BJ (cell line): ENCODE data around the gene KDSR. TPM values are rescaled to one million over a fixed set of nuclear protein-coding genes. Genes with fewer than 3 reads are reported as not detected.

Experiments used
- CTCF ChIA-PET: fragments of 350-600 bp; formaldehyde crosslinking; extraction: SDS; loops from one replicate; lab custom pipeline; 2021; ENCODE audit warnings: antibody characterized with exemption, inconsistent platforms; lab: Yijun Ruan, JAX
- POLR2A ChIA-PET: fragments of 300-600 bp; sonication (Branson Sonifier 250); formaldehyde crosslinking; extraction: SDS; loops from one replicate; lab custom pipeline; 2021; ENCODE audit warnings: antibody characterized with exemption; lab: Charles Lee
- DNase-seq: peaks from one replicate; pipeline ENCODE4 v3.0.0-alpha.2; 2011; ENCODE audit warnings: low read depth
- H3K27me3 ChIP-seq: 2 replicates; pipeline ENCODE4 v1.6.0; 2011; ENCODE audit warnings: low read length; ENCODE audit not compliant: control insufficient read depth, insufficient read depth
- H3K36me3 ChIP-seq: 2 replicates; pipeline ENCODE4 v1.5.1; 2011; ENCODE audit warnings: low read length; ENCODE audit not compliant: control insufficient read depth, insufficient read depth
- H3K4me3 ChIP-seq: 2 replicates; pipeline ENCODE4 v1.5.1; 2011; ENCODE audit warnings: low read depth, mild to moderate bottlenecking, control low read depth, low read length
- polyA minus RNA-seq: library from RNA; depleted of rRNA, polyadenylated mRNA; stranded (reverse); fragments of >200 nt; gene quantifications from 2 replicates; pipeline ENCODE4 v1.2.3, GENCODE V29; 2011; rRNA and poly(A)+ RNA removed
- polyA plus RNA-seq: library from polyadenylated mRNA; depleted of rRNA; stranded (reverse); fragments of >200 nt; gene quantifications from 2 replicates; pipeline ENCODE4 v1.2.3, GENCODE V29; 2011; rRNA removed
- TF ChIP-seq, protein P1 (sequence below): IDR thresholded peaks from 2 replicates; pipeline ENCODE4 v1.5.1; 2011; ENCODE audit warnings: low read depth, mild to moderate bottlenecking, control low read depth, inconsistent platforms, low read length, moderate library complexity; ENCODE audit not compliant: insufficient read depth

KDSR gene, protein sequence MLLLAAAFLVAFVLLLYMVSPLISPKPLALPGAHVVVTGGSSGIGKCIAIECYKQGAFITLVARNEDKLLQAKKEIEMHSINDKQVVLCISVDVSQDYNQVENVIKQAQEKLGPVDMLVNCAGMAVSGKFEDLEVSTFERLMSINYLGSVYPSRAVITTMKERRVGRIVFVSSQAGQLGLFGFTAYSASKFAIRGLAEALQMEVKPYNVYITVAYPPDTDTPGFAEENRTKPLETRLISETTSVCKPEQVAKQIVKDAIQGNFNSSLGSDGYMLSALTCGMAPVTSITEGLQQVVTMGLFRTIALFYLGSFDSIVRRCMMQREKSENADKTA
- polyA plus RNA-seq: 29.1 and 32.0 TPM in 2 replicates
- 29.1 and 31.4 TPM in 2 replicates for polyA minus RNA-seq

DNA sequence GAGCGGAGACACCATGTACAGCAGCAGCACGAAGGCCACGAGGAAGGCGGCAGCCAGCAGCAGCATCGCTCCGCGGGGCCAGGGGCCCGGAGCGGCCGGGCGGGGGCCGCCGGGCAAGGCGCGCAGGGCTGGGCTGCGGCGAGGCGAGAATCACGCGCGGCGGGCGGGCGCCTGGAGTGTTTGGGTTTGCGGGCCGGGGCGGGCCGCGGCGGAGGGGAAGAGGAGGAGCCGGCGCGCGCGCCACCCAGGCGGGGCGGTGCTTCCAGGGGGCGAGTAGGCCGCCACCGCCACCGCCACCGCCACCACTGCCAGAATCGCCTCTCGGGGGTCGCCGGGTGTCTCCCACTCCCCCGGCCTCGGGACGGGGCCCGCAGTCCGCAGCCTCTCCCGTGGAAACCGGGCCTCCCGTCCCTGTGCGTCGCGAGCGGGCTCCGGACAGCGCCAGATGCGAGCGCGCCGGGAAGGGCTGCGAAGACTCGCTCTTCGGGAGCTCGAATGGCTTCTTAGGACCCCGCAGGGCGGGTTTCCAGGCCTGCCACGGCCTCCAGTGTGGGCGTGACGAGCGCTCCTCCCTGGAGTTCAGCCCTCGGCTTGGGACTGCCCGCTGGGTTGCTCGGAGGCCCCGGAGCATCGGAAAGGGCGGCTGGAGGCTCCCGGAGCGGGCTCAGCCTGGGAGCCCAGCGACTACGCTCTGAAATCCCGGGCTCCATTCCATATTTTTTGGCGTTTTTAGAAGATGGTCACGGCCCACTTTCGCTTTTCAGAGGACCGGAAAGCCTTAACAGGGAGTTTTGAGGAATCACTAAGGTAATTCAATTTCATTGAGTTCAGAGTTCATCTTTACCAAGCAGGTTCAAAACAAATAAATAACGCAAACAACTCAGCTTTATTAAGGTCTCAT, at the start of gene KDSR:
KDSR (minus strand) TSS at position 154 of the 901 bp plus-strand sequence; CDS start at position 66, 88 bp downstream.
- Histone ChIP-seq H3K27me3 (no peaks in the 10 kb centered on the region), H3K4me3 (peak within 1 kb of the TSS; percentile 96), H3K36me3 (peaks cover 3% of the 10 kb centered on the region; the same call in 1 of the 2 replicates)
- TF ChIP-seq, protein P1, sequence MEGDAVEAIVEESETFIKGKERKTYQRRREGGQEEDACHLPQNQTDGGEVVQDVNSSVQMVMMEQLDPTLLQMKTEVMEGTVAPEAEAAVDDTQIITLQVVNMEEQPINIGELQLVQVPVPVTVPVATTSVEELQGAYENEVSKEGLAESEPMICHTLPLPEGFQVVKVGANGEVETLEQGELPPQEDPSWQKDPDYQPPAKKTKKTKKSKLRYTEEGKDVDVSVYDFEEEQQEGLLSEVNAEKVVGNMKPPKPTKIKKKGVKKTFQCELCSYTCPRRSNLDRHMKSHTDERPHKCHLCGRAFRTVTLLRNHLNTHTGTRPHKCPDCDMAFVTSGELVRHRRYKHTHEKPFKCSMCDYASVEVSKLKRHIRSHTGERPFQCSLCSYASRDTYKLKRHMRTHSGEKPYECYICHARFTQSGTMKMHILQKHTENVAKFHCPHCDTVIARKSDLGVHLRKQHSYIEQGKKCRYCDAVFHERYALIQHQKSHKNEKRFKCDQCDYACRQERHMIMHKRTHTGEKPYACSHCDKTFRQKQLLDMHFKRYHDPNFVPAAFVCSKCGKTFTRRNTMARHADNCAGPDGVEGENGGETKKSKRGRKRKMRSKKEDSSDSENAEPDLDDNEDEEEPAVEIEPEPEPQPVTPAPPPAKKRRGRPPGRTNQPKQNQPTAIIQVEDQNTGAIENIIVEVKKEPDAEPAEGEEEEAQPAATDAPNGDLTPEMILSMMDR: 0 out of 2 replicates have a peak, but pooled peaks have one; percentile 3
- peak; percentile 93 for DNase-seq
- CTCF ChIA-PET: interaction anchor here (0.6 kb wide), 1 partner anchor 232 kb away, joined by 3 read pairs; no protein-coding TSS in a partner anchor
- POLR2A ChIA-PET: interaction anchor here (0.6 to 1.0 kb wide), 2 partner anchors 55 to 125 kb away, joined by 3 to 6 read pairs; partner anchors contain the start of gene VPS4B

DNA sequence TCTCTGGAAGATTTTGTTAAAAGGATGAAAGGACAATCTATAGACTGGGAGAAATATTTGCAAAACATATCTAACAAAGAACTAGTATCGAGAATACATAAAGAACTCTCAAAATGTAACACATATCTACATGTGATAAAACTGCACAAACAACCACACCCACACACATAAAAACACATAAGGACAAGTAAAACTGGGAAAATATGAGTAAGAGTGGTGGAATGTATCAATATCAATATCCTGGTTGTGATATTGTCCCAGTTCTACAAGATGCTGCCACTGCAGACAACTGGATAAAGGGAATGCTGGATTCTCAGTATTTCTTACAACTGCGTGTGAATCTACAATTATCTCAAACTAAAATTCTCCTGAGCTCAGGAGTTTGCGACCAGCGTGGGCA, 45.9 kb upstream of the KDSR start:
- Histone ChIP-seq H3K36me3 (peaks cover 5% of the 10 kb centered on the region), H3K27me3 (no peaks in the 10 kb centered on the region), H3K4me3 (no peak overlapping the region)
- TF ChIP-seq, protein P1: no peak
- CTCF ChIA-PET: no interaction called here
- DNase-seq: no peak
- POLR2A ChIA-PET: no interaction called here

DNA sequence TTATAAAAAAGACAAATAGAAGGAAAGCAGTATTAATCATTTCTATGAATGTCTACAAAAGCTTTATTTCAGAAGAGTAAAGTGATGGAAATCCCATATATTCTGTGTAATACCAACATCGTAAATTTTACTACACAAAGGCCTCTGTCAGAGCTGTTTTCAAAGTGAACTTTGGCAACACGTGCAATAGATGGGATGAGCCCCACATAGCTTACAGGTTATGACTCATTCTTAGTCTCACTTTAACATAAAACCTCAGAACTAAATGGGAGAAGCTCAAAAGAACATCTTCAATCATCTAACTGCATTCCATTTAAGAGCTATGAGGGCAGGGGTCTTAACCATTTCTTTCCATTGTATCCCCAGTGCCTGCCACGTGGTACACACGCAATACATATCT, 43.8 kb upstream of the KDSR start:
- Histone ChIP-seq H3K27me3 (no peaks in the 10 kb centered on the region), H3K4me3 (no peak overlapping the region), H3K36me3 (peaks cover 6% of the 10 kb centered on the region; the same call in 1 of the 2 replicates)
- POLR2A ChIA-PET: no interaction called here
- CTCF ChIA-PET: interaction anchor here (0.6 to 1.6 kb wide), 5 partner anchors 11 to 394 kb away, joined by 3 to 4 read pairs (median 4); partner anchors contain the start of gene VPS4B
- DNase-seq: no peak
- TF ChIP-seq, protein P1: no peak

DNA sequence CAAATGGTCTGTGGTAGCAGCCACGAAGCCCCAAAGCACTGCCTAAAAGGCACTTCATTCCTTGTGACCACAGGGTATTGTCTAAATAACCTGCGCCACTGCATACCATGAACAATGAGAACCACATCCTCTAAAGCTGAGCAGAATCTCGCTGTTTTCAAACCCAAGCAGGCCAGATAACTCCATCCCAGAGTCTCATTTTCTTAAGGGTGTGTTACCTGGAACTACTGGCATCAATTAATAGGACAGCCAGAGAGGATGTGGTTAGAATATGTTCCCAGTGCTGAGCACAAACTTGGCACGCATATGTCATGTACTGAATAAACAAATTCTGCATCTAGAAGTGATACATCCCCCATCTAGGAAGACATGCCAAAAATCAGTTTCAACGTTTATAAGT, 42.3 kb upstream of the KDSR start:
- ChIA-PET POLR2A (no interaction called here), CTCF (interaction anchor here (0.6 kb wide), 1 partner anchor 52 kb away, joined by 3 read pairs; no protein-coding TSS in a partner anchor)
- TF ChIP-seq, protein P1: no peak
- H3K36me3 ChIP-seq: 0 out of 2 replicates have a peak, but pooled peaks cover 3% of the 10 kb centered on the region
- DNase-seq: no peak
- H3K27me3 ChIP-seq: no peaks in the 10 kb centered on the region
- H3K4me3 ChIP-seq: no peak overlapping the region
